Left kidney (tissue), 2 donors: ENCODE measurements around the gene TRPV3. TPM values are rescaled to one million over a fixed set of nuclear protein-coding genes. Genes with fewer than 3 reads are reported as not detected.
"Not testable (repeated sequence)": the region's sequence is repeated elsewhere in the genome, so short reads cannot be mapped to it uniquely, and the experiment has no call there.

Experiments used
- DNase-seq: peaks from one replicate; pipeline ENCODE4 v3.0.0-alpha.2; 2013
- polyA plus RNA-seq: library from polyadenylated mRNA; unstranded; fragments of 120-200 nt; gene quantifications from one replicate; pipeline ENCODE4 v1.2.1, GENCODE V29; 2013; ENCODE audit not compliant: insufficient read length

The TRPV3 gene
- polyA plus RNA-seq, 1 donor: 1.1 TPM

GRCh38 chr17:3524024-3524423 lies 33.6 kb downstream of the TRPV3 start:
- no peak for DNase-seq

- DNase-seq: not testable (repeated sequence)
Measured at GRCh38 chr17:3519472-3519871, 38.1 kb downstream of the TRPV3 start.

- DNase-seq: no peak
Measured at GRCh38 chr17:3514873-3515272, 42.7 kb downstream of the TRPV3 start.

- not testable (repeated sequence) for DNase-seq
Measured at GRCh38 chr17:3514167-3514566, 43.4 kb downstream of the TRPV3 start.

- DNase-seq: no peak
Measured at GRCh38 chr17:3513305-3514035, 44.1 kb downstream of the TRPV3 start.

GRCh38 chr17:3512505-3513171 lies 45.0 kb downstream of the TRPV3 start:
- no peak for DNase-seq

GRCh38 chr17:3511852-3512504 lies 45.6 kb downstream of the TRPV3 start:
- DNase-seq: no peak

GRCh38 chr17:3510090-3510489 lies 47.5 kb downstream of the TRPV3 start:
- DNase-seq: no peak

- no peak for DNase-seq
Measured at GRCh38 chr17:3507869-3508268, 49.7 kb downstream of the TRPV3 start.

- DNase-seq: no peak
Measured at GRCh38 chr17:3507071-3507470, 50.5 kb downstream of the TRPV3 start.

- no peak for DNase-seq
Measured at GRCh38 chr17:3506054-3506453, 51.6 kb downstream of the TRPV3 start.

- no peak for DNase-seq
Measured at GRCh38 chr17:3505008-3505407, 52.6 kb downstream of the TRPV3 start.

- DNase-seq: no peak
Measured at GRCh38 chr17:3503285-3503684, 54.3 kb downstream of the TRPV3 start.

- DNase-seq: no peak
Measured at GRCh38 chr17:3502466-3502865, 55.1 kb downstream of the TRPV3 start.

- no peak for DNase-seq
Measured at GRCh38 chr17:3501344-3501743, 56.3 kb downstream of the TRPV3 start.

GRCh38 chr17:3497101-3497500 lies 60.5 kb downstream of the TRPV3 start:
- no peak for DNase-seq

- DNase-seq: no peak
Measured at GRCh38 chr17:3485481-3486068, 72.0 kb downstream of the TRPV3 start.

- no peak for DNase-seq
Measured at GRCh38 chr17:3482852-3483251, 74.8 kb downstream of the TRPV3 start.

GRCh38 chr17:3479988-3480387 lies 77.6 kb downstream of the TRPV3 start:
- DNase-seq: no peak

GRCh38 chr17:3475812-3476610 lies 81.6 kb downstream of the TRPV3 start, which contains the start of gene ASPA:
TSS of gene ASPA (plus strand) at chr17:3475997. CDS start at chr17:3476160, 163 bp downstream.
- DNase-seq: no peak

- no peak for DNase-seq
Measured at GRCh38 chr17:3475251-3475685, 82.3 kb downstream of the TRPV3 start.

- peak; percentile 22 for DNase-seq
Measured at GRCh38 chr17:3474212-3474611, 83.4 kb downstream of the TRPV3 start.
